Ishikawa (cell line): ENCODE data around the gene DOCK3.

Experiments
- CEBPB ChIP-seq: IDR thresholded peaks from 2 replicates; pipeline ENCODE4 v1.6.1; 2012
- CREB1 ChIP-seq: IDR thresholded peaks from 2 replicates; pipeline ENCODE4 v1.6.1; 2012; ENCODE audit warnings: low read depth
- EGR1 ChIP-seq: IDR thresholded peaks from 2 replicates; pipeline ENCODE4 v1.6.1; 2012
- EP300 ChIP-seq: IDR thresholded peaks from 2 replicates; pipeline ENCODE4 v1.6.1; 2012; ENCODE audit warnings: borderline replicate concordance
- FOXM1 ChIP-seq: IDR thresholded peaks from 2 replicates; pipeline ENCODE4 v1.6.1; 2012; ENCODE audit warnings: low read depth, borderline replicate concordance
- NFIC ChIP-seq: IDR thresholded peaks from 2 replicates; pipeline ENCODE4 v1.6.1; 2012
- RAD21 ChIP-seq: IDR thresholded peaks from 2 replicates; pipeline ENCODE4 v1.6.1; 2012; ENCODE audit warnings: low read depth
- TAF1 ChIP-seq: IDR thresholded peaks from 2 replicates; pipeline ENCODE4 v1.6.1; 2012; ENCODE audit warnings: low read depth, mild to moderate bottlenecking
- TCF12 ChIP-seq: IDR thresholded peaks from 2 replicates; pipeline ENCODE4 v1.6.1; 2012; ENCODE audit warnings: low read depth
- TEAD4 ChIP-seq: IDR thresholded peaks from 2 replicates; pipeline ENCODE4 v1.6.1; 2012
- YY1 ChIP-seq: IDR thresholded peaks from 2 replicates; pipeline ENCODE4 v1.6.1; 2012; ENCODE audit warnings: low read depth
- ZBTB7A ChIP-seq: IDR thresholded peaks from 2 replicates; pipeline ENCODE4 v1.6.1; 2012; ENCODE audit warnings: low read depth
- TF ChIP-seq, protein P1 (sequence below): IDR thresholded peaks from 2 replicates; pipeline ENCODE4 v1.6.1; 2012; ENCODE audit warnings: low read depth, mild to moderate bottlenecking
- TF ChIP-seq, protein P2 (sequence below): IDR thresholded peaks from 2 replicates; pipeline ENCODE4 v1.6.1; 2012
- TF ChIP-seq, protein P3 (sequence below): IDR thresholded peaks from 2 replicates; pipeline ENCODE4 v1.6.1; 2012

The DOCK3 gene

DNA sequence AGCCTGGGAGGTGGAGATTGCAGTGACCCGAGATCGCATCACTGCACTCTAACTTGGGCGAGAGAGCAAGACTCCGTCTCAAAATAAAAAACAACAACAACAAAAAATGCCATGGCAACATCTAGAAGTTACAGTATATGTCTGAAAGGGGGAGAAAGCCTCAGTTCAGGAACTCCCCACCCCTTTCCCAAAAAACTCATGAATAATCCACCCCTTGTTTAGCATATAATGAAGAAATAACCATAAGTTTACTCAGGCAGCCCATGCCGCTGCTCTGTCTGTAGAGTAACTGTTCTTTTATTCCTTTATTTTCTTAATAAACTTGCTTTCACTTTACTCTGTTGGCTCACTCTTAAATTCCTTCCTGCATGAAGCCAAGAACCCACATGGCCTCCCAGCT is 145.2 kb downstream of the DOCK3 start:
- TF ChIP-seq RAD21: no peak

DNA sequence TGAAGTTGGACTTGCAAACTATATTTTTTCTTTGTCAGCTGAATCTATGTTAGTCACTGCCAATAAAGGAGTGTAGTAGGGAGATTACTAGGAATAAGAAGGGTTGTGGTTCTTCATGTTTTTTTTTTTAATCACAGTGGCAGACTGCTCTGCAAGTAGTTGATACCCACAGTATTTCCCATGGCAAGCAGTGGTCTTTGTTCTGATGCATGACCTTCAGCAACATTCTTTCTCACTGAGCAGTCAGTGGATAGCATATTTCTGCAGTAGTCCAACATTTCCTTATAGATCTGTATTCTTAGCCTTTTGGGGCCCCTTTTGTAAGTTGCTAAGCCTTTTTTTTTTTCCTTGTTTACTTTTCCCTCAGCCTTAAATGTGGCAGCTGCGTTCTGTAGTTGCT is 151.1 kb downstream of the DOCK3 start:
- TF ChIP-seq TEAD4: no peak

DNA sequence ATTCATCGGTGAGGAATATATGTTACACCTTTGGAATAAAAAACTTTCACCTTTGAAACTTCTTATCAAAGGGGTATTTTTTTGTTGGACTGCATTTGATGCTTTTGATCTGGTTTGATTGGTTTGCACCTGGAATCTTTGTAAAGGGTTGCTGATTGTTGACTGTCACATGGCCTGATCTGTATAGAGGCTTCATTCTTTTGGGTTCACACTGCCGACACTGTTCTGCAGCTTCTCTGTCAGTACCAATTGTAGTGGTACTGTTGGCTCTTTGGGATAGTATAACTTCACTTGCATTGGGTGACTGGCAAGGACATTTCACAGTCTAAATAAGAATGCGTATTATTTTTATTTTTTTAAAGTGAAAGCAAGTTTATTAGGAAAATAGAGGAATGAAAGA is 155.7 kb downstream of the DOCK3 start:
- TF ChIP-seq, protein P1, sequence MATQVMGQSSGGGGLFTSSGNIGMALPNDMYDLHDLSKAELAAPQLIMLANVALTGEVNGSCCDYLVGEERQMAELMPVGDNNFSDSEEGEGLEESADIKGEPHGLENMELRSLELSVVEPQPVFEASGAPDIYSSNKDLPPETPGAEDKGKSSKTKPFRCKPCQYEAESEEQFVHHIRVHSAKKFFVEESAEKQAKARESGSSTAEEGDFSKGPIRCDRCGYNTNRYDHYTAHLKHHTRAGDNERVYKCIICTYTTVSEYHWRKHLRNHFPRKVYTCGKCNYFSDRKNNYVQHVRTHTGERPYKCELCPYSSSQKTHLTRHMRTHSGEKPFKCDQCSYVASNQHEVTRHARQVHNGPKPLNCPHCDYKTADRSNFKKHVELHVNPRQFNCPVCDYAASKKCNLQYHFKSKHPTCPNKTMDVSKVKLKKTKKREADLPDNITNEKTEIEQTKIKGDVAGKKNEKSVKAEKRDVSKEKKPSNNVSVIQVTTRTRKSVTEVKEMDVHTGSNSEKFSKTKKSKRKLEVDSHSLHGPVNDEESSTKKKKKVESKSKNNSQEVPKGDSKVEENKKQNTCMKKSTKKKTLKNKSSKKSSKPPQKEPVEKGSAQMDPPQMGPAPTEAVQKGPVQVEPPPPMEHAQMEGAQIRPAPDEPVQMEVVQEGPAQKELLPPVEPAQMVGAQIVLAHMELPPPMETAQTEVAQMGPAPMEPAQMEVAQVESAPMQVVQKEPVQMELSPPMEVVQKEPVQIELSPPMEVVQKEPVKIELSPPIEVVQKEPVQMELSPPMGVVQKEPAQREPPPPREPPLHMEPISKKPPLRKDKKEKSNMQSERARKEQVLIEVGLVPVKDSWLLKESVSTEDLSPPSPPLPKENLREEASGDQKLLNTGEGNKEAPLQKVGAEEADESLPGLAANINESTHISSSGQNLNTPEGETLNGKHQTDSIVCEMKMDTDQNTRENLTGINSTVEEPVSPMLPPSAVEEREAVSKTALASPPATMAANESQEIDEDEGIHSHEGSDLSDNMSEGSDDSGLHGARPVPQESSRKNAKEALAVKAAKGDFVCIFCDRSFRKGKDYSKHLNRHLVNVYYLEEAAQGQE: no peak
- no peak for TF ChIP-seq RAD21
- TF ChIP-seq, protein P2, sequence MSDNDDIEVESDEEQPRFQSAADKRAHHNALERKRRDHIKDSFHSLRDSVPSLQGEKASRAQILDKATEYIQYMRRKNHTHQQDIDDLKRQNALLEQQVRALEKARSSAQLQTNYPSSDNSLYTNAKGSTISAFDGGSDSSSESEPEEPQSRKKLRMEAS: no peak
- TF ChIP-seq NFIC: no peak
- no peak for TF ChIP-seq CREB1

DNA sequence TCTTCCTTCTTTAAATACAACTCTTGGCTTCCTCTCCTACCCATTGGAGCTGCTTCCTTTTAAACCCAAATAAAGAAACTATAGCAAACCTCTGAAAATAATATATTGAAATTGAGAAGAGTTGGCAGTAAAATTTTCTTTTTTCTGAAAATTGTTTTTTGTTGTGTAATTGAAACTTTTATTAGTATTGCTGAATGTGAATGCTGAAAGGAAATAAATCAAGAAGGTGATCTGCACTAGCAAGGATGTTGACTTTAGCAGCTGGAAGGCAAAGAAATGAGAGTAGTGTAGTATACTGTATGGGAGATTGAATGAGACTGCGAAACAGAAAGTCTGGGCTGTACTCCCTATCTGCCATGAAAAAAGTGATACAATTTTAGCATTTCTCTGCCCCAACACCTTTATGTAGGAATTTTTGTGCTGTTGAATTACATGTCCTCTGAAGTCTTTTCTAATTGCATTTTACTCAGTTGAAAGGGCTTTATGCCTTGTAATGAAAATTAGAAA is 166.3 kb downstream of the DOCK3 start:
- TF ChIP-seq ZBTB7A (no peak), RAD21 (no peak), CREB1 (no peak), TEAD4 (no peak), NFIC (no peak), FOXM1 (no peak), TAF1 (no peak), EP300 (no peak), TCF12 (no peak), YY1 (no peak), EGR1 (no peak), CEBPB (no peak)
- TF ChIP-seq, protein P3, sequence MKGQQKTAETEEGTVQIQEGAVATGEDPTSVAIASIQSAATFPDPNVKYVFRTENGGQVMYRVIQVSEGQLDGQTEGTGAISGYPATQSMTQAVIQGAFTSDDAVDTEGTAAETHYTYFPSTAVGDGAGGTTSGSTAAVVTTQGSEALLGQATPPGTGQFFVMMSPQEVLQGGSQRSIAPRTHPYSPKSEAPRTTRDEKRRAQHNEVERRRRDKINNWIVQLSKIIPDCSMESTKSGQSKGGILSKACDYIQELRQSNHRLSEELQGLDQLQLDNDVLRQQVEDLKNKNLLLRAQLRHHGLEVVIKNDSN: no peak
- TF ChIP-seq, protein P2: no peak
- TF ChIP-seq, protein P1: no peak

DNA sequence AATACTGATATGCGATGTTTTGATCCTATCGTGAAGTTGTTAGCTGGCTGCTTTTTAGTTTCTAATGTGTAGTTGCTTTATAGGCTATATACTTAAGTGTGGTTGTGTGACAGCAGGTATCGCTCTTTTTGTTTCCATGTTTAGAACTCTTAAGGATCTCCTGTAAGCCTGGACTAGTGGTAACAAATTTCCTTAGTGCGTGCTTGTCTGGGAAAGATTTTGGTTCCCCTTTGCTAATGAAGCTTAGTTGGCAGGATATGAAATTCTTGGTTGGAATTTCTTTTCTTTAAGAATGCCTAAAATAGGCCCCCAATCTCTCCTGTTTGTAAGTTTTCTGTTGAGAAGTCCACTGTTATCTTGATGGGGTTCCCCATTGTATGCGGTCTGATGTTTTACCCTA is 173.6 kb downstream of the DOCK3 start:
- TF ChIP-seq RAD21 (no peak), ZBTB7A (no peak), TAF1 (no peak)

DNA sequence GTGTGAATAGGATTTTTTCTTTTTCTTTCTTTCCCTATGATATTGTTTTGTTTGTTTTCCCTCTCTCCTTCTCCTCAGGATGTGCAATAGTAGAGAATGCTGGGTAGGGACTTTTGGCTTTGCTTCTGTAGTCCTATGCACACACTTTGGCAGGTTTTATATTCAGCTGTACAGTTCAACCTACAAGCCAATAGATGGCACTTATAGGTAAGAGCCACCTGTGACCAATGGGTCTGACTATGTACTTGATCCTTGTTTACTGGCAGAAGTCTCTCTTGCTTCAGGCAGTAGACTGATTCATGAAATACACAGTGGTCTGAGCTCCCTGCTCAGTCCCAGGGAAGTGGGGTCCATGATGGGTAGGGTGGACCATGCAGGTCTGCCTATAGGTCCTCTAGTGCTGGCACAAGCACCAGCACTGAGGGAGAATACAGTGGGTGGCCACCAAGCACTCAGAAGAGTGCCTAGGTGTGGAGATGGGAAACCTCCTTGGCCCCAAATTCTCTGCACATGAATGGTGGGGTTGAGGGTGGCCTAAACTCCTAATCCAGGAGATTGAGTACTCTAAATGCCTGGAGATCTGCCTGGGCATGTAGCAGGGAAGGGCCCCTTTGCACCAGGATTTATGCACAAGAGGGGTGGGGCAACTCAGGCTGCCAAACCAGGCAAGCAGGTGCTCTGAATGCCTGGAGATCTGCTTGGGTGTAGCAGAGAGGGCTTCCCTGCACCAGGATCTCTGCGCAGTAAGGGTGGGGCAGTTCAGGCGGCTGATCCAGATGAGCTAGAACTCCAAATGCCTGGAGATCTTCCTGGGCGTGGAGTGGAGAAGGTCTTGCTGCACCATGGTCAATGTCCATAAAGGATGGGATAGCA is 176.1 kb downstream of the DOCK3 start:
- no peak for TF ChIP-seq YY1
- TF ChIP-seq EGR1: no peak
- no peak for TF ChIP-seq TAF1
- TF ChIP-seq NFIC: no peak
- TF ChIP-seq, protein P2: no peak
- TF ChIP-seq CREB1: no peak
- no peak for TF ChIP-seq TEAD4
- no peak for TF ChIP-seq FOXM1
- no peak for TF ChIP-seq RAD21

DNA sequence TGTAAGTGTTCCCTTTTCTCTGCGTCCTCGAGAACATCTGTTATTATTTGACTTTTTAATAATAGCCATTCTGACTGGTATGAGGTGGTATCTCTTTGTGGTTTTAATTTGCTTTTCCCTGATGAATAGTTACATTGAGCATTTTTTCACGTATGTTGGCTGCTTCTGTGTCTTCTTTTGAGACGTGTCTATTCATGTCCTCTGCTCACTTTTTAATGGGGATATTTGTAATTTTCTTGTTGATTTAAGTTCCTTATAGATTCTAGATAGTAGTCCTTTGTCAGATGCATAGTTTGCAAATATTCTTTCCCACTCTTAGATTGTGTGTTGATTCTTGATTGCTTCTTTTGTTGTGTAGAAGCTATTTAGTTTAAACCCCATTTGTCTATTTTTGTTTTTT is 179.2 kb downstream of the DOCK3 start:
- TF ChIP-seq CREB1 (no peak), ZBTB7A (no peak), CEBPB (no peak), RAD21 (no peak), TCF12 (no peak), EGR1 (no peak), EP300 (no peak), TAF1 (no peak), TEAD4 (no peak), FOXM1 (no peak), NFIC (no peak), YY1 (no peak)
- TF ChIP-seq, protein P2: no peak
- TF ChIP-seq, protein P3: no peak
- TF ChIP-seq, protein P1: no peak
